Measurements from ENCODE around the gene NR5A2.

GRCh38 chr1:200131551-200132125 lies 104.1 kb downstream of the NR5A2 start:
- TF ChIP-seq CTCF (tag by site-specific recombination; IDR thresholded peaks at IDR 0.05) = no peak
- no peak for TF ChIP-seq ZNF513 (tag by site-specific recombination; IDR thresholded peaks at IDR 0.05)
- no peak for TF ChIP-seq ATF2 (tag by site-specific recombination; IDR thresholded peaks at IDR 0.05; ENCODE audit: low read depth)
- TF ChIP-seq ZNF561 (tag by site-specific recombination; IDR thresholded peaks at IDR 0.05; ENCODE audit: borderline replicate concordance) = no peak
- no peak for TF ChIP-seq ZNF24 (tag by site-specific recombination; IDR thresholded peaks at IDR 0.05)
- no peak for TF ChIP-seq PBX3 (CRISPR knock-in tag; IDR thresholded peaks at IDR 0.05)
- no peak for TF ChIP-seq ZNF221 (tag by site-specific recombination; IDR thresholded peaks at IDR 0.05; ENCODE audit: borderline replicate concordance)

All from HEK293 (cell line).